Colonic mucosa (tissue), 4 donors: ENCODE measurements around the gene GLRX. TPM values are rescaled to one million over a fixed set of nuclear protein-coding genes. Genes with fewer than 3 reads are reported as not detected.

Source experiments
- DNase-seq: peaks from one replicate; pipeline ENCODE4 v3.0.0-alpha.2; 2020
- H3K27ac ChIP-seq: fragments of 200-600 bp; one replicate; pipeline ENCODE4 v1.8.0; 2021
- H3K27me3 ChIP-seq: fragments of 200-600 bp; one replicate; pipeline ENCODE4 v1.8.0; 2021
- H3K36me3 ChIP-seq: fragments of 200-600 bp; one replicate; pipeline ENCODE4 v1.8.0; 2021
- H3K4me1 ChIP-seq: fragments of 200-600 bp; one replicate; pipeline ENCODE4 v1.8.0; 2021; ENCODE audit warnings: mild to moderate bottlenecking
- H3K4me3 ChIP-seq: fragments of 200-600 bp; one replicate; pipeline ENCODE4 v1.8.0; 2021
- H3K9ac ChIP-seq, 2 donors: one replicate each; pipeline ENCODE4 v1.7.0; 2013; ENCODE audit warnings: control low read depth in 2 of 2, low read depth in 2 of 2, low read length in 2 of 2
- H3K9me3 ChIP-seq: fragments of 200-600 bp; one replicate; pipeline ENCODE4 v1.8.0; 2021
- intact Hi-C: fragments of 100-400 bp; cut with DNase I; formaldehyde crosslinking; loops from one replicate; pipeline ENCODE4 v1.14.1; 2022
- total RNA-seq, 2 donors: library from RNA; stranded (reverse); fragmentation: NEBNext Ultra II Directional in 1 of 2; extraction: Animal tissue kit (Norgen Biotek cat#: 25700) in 1 of 2; gene quantifications; one replicate each; pipeline ENCODE4 v1.2.1, GENCODE V29; 2021
- TF ChIP-seq, protein P1 (sequence below): fragments of 200-600 bp; IDR thresholded peaks from one replicate; pipeline ENCODE4 v1.8.0; 2022; ENCODE audit warnings: antibody characterized with exemption, mild to moderate bottlenecking
- donor health status: healthy.
- donor health status: DM: no; HTN: no; CAD: no.
- donor health status: DM: no; HTN: no; CAD: no.

GLRX gene
- total RNA-seq, 2 donors from 2014 or later = 52.8 to 89.6 TPM

DNA sequence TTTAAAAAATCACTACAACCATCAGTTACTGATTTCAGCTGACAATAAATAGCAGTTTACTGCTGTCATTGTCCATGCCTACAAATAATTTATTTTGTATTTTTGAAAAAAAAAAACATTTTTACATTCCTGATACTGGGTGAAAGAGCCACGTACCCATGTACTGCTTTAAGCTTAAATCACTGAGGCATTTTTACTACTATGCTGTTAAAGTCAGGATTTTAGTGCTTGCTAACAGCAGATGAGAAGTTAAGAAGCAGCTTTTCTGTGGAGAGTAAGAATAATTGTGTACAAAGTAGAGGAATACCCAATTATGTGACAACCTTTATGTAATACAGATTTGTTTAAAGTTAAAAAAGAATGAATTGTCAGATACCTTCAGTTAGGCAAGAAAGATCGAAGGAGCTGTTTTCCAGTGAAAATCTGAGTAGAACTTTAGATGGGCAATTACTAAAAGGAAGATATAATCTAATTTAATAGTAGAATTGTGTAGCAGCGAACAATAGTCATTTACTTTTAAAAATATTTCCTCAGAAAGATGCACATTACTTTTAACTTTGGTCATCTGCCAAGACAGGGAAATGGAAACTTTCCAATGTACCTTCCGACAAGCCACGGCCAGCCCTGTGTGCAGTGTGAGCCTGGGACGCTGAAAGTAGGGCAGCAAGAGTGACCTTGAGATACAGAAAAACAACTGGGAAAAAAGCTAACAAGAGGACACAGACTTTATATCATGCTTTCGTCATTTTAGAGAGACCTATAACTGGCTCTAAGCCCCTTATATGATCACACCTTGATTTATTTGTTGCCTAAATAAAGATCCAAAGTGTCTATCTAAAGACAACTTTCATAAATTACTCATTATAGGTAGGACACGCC, 51.5 kb downstream of the GLRX start:
- Histone ChIP-seq H3K9ac (no peak overlapping the region), H3K4me3 (no peak overlapping the region), H3K4me1 (no peaks in the 10 kb centered on the region), H3K27ac (no peak overlapping the region), H3K9me3 (no peaks in the 10 kb centered on the region), H3K27me3 (no peaks in the 10 kb centered on the region), H3K36me3 (no peaks in the 10 kb centered on the region)
- TF ChIP-seq, protein P1, sequence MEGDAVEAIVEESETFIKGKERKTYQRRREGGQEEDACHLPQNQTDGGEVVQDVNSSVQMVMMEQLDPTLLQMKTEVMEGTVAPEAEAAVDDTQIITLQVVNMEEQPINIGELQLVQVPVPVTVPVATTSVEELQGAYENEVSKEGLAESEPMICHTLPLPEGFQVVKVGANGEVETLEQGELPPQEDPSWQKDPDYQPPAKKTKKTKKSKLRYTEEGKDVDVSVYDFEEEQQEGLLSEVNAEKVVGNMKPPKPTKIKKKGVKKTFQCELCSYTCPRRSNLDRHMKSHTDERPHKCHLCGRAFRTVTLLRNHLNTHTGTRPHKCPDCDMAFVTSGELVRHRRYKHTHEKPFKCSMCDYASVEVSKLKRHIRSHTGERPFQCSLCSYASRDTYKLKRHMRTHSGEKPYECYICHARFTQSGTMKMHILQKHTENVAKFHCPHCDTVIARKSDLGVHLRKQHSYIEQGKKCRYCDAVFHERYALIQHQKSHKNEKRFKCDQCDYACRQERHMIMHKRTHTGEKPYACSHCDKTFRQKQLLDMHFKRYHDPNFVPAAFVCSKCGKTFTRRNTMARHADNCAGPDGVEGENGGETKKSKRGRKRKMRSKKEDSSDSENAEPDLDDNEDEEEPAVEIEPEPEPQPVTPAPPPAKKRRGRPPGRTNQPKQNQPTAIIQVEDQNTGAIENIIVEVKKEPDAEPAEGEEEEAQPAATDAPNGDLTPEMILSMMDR = no peak
- intact Hi-C loops = no loop called here
- DNase-seq = no peak

DNA sequence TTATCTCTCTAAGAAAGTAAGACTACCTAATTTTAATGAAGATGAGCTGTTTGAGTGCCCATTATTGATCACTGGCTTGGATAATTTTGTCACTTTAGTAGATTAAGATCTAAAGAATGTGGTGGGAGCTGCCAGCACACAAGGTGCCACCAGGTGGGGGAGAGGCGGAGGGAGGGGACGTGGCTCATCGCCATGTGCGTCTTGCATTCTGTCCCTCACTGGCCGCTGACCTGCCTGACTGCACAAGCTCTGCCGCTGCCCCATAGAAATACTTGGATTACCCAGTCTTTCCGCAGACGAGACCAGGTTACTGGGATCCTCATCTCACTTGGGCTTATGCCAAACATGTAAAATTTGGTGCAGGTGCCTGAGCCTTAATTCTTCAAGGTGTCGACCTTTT, 53.8 kb downstream of the GLRX start:
- TF ChIP-seq, protein P1 = no peak
- intact Hi-C loops = no loop called here
- Histone ChIP-seq H3K9me3 (no peaks in the 10 kb centered on the region), H3K4me3 (no peak overlapping the region), H3K36me3 (no peaks in the 10 kb centered on the region), H3K27me3 (no peaks in the 10 kb centered on the region), H3K27ac (no peak overlapping the region), H3K4me1 (no peaks in the 10 kb centered on the region), H3K9ac (no peak overlapping the region)
- DNase-seq = no peak

DNA sequence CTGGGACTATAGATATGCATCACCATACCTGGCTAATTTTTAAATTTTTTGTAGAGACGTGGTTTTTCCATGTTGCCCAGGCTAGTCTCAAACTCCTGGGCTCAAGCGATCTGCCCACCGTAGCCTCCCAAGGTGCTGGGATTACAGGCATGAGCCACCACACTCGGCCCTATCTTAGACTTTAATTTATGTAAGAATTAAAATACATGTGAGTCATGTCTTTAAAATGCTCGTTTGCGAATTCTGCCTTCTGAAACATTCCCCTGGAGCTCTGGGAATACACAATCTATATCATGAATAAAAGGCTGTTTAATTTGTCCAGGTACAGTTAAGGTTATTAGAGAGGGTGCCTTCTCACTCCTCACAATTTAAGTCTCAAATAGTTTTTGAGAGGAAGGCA, 58.6 kb downstream of the GLRX start:
- H3K9me3 ChIP-seq = no peaks in the 10 kb centered on the region
- DNase-seq = no peak
- H3K4me1 ChIP-seq = no peaks in the 10 kb centered on the region
- no peaks in the 10 kb centered on the region for H3K36me3 ChIP-seq
- no peak overlapping the region for H3K27ac ChIP-seq
- H3K9ac ChIP-seq = no peak overlapping the region
- no peak overlapping the region for H3K4me3 ChIP-seq
- TF ChIP-seq, protein P1 = no peak
- H3K27me3 ChIP-seq = no peaks in the 10 kb centered on the region
- intact Hi-C loops = no loop called here

Other genes starting within 250 kb of the GLRX start
- under 1 TPM; 0.27 to 0.52 TPM for gene GPR150, start 202.6 kb downstream of the GLRX start, total RNA-seq
- 1 to 10 TPM in 1 of 2 donors, under 1 TPM in 1; 0.89 to 2.0 TPM for gene RFESD, start 175.9 kb downstream of the GLRX start, total RNA-seq
- gene SPATA9, start 139.7 kb downstream of the GLRX start, total RNA-seq = under 1 TPM; 0.37 to 0.40 TPM
- gene RHOBTB3, start 91.4 kb downstream of the GLRX start, total RNA-seq = 10 to 100 TPM; 50.0 to 59.0 TPM
- 10 to 100 TPM; 26.9 to 38.2 TPM for gene ELL2, start 139.1 kb upstream of the GLRX start, total RNA-seq